HG03442 (cell line): ENCODE results near the gene SLIT3.

Source experiments
- ATAC-seq: cut with Tn5 transposase; IDR thresholded peaks from one replicate; pipeline ENCODE4 v1.9.1; 2021; ENCODE audit warnings: mild to moderate bottlenecking, moderate library complexity; ENCODE audit not compliant: unreplicated experiment

Gene SLIT3

GRCh38 chr5:168899673-168900072, 401.3 kb downstream of the SLIT3 start:
- ATAC-seq = no peak

DNA sequence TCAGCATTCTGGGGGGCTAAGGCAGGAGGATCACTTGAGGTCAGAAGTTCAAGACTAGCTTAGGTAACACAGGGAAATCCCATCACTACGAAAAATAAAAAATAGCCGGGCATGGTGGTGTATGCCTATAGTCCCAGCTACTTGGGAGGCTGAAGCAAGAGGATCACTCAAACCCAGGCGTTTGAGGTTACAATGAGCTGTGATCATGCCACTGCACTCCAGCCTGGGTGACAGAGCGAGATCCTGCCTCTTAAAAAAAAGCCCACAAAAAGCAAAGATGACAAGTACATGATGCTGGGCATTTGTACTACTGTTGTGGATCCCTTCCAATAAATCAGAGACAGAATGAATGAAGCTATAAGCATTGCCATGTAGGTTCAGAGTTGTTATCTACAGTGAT, 401.7 kb downstream of the SLIT3 start:
- ATAC-seq = no peak

- ATAC-seq = no peak
These were observed 402.6 kb downstream of the SLIT3 start for GRCh38 chr5:168898247-168898911.

DNA sequence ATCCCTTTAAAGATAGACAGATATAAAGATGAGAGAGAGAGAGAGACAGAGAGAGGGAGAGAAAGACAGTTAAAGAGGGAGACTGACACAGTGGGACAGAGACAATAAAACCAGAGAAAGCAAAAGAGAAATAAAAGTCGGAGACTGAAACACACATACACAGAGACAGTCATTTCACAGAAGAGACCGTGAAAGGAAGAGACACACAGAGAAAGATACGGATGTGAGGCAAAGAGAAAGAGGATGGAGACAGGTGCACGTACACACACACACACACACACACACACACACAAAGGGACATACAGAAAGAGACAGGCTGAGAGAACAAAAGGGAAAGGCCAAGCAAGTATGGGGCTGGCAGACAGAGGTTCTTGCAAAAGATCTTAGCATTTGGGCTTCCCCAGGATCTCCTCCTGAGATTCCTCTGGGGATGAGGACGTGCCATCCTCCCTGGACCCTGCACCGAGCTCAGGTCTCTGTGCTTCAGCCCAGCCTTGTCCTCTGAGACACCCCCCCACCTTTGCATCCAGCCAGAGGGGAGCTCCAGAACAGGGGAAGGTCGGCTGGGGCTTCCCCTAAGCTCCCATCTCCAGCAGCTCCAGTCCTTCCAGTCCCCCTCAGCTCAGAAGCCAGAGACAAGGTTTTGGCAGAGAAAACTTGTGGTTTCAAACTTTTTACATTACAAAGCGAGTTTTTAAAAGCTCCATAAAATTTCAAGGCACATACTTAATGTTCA, 403.4 kb downstream of the SLIT3 start:
- ATAC-seq = no peak

DNA sequence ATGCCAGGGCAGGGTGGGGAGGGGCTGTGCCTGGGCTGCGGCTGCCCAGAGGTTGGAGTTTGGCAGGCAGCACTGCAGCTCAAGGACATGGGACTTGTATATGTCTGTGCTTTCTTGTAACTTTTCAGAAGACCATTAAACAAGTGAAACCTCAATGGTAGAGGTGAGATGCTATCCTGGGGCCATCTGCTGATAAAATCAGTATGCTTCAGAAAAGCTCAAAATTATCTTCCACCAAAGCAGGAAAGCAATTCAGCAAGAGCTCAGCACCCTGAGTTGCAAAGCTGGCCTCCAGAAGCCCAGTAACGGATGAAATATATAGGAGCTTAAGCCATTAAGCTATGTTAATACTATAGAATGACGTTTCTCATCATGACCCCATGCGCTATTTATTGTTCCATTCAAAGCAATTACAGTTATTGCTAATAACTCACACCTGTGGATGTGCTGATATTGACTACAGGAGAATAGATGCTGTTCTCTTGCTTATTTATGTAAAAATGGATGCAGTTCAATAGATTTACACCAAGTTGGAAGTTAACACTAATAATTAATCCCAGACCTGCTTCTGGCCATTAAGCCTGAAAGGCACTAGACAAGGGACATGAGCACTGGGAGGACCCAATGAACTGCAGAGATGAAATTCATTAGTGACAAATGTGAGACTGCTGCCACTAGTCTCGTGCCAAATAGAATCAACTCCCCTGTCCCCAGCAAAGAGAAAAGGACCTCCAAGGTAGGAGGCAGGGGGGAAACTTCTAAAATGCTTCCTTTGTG, 405.5 kb downstream of the SLIT3 start:
- no peak for ATAC-seq

- no peak for ATAC-seq
These were observed 407.7 kb downstream of the SLIT3 start for GRCh38 chr5:168893283-168893682.

- ATAC-seq = no peak
These were observed 408.2 kb downstream of the SLIT3 start for GRCh38 chr5:168892618-168893186.

DNA sequence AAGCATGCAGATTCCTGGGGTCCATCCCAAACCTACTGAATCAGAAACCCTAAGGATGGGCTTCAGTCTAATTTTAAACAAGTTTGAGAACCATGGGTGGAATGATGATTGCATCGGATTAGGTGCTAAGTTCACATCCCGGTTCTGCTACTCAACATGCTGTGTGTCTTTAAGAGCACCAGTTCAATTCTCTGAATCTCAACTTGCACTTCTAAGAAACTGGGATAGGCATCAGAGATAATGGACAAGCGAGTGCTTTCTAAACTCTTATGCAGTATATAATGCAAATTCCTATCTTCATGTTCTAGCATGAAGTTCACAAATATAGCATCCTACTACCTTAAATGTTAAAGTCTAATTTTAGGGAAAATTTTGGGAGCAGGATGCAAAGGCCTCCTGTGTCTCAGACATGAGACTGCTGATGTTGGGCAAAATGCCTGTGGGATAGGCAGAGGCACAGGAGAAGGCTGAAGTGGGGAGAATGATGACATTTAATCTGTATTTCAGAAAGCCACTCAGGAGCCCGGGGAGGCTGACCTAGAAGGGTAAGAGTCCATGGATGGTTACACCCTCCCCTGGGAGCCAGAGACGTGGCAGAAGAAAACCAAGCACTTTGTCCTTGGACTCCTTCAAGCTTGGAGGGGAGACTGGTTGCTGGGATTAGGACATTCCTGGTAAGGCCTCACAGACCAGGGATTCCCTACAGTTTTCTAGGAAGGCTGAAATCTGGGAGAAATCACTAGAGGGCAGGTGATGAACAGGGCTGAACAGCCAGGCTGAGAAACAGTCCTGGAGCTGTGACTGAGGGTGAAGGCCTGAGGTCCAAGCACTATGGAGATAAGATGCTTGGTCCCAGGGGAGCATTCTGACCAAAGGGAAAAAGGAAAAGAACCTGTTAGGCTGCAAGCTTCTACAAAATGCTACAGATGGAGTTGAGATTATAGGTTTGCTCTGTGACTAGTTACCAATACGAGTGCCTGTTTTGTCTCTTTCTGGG, 409.8 kb downstream of the SLIT3 start:
- ATAC-seq = no peak

- no peak for ATAC-seq
These were observed 411.9 kb downstream of the SLIT3 start for GRCh38 chr5:168889039-168889438.

- ATAC-seq = no peak
These were observed 413.0 kb downstream of the SLIT3 start for GRCh38 chr5:168887931-168888330.

DNA sequence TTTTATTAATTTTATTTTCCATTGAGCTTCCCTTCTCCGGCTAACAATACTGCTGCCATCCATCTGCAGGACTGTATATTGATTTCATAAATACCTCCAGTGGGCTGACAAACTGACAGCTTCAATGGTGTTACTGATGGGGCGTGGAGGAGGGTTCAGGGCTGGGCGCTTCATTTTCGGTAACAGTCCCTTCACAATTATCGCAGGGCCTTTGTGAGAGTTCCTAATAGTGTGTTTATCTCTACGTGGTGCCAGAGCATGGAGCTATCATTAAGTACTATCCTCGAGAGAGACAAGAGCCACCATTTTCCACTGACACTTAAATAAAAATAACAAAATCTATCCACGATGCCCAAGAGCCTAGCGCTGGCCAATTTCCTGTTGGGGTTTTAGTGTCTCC, 414.8 kb downstream of the SLIT3 start:
- ATAC-seq = no peak

DNA sequence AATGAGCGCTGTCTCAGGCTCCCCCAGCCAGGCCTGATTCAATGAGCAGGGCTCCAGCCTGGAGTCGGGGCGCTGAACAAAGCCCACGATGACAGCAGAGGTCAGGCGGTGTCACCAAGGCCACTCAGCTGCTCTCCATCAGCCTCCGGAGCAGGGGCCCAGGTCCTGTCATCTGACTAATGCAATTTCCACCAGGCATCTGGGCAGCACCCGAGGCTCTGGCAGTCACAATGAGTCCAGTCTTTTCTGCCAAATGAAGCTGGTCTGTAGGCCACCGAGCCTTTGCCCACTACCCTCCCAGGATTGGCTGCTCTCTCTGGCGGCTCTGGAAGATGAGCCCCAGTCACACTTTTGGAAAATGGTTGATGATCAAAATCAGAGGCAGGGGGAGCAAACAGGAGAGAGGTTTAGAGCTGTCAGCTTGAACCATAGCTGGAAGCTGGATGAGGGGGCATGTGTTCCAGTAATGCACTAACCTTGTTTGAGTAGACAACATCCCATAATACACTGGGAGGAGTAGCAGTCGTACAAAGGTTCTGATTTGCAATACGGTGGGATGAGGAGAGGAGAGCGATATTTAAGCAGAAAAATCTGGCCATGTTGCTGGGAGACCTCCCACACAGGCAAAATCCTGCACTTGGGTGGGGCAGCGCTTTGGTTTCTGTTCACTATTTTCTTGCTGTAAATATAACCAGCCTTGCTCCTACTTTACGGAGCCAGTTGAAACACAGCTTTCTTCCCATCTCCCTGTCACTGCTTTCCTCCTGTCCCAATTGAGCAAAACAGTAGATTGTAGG, 415.4 kb downstream of the SLIT3 start:
- no peak for ATAC-seq

GRCh38 chr5:168883991-168884390, 416.9 kb downstream of the SLIT3 start:
- no peak for ATAC-seq

DNA sequence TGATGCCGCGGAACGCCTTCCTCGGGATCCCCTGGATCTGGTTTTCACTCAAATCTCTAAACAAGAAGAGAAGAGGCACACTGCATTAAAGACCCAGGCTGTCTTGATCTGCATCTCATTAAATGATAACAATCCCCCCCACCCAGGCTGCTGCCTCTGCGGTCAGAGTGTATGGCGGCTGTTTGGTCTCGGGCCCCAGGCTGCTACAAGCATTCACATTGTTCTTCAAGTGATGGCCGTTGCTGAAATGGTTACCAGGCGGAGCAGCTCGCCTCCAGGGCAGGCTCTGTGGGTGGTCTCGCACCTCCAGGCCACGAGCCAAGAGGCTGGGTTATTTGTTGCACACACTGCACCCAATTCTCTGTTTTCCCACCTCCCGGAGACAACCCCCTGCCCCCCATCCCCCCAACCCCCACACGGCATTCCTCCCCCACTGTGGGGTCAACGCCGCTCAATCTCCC, 417.6 kb downstream of the SLIT3 start:
- ATAC-seq = no peak

DNA sequence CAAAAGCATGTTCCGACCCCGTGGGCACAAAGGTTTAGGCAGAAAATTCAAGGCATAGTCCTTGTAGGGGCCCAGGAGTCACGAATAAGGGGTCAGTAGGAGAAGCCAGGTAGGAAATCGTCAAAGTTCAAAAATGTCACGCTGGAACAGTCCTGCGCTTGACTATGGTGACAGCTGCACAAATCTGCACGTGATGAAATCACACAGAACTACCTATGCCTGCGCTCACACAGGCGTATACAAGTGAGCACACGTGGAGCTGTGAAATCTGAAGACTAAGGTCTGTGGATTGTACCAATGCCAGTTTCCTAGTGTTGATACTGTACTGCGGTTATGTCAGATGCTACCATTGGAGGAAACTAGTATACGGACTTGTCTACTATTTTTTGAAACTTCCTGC, 418.7 kb downstream of the SLIT3 start:
- no peak for ATAC-seq

- ATAC-seq = no peak
These were observed 419.4 kb downstream of the SLIT3 start for GRCh38 chr5:168881427-168882149.

DNA sequence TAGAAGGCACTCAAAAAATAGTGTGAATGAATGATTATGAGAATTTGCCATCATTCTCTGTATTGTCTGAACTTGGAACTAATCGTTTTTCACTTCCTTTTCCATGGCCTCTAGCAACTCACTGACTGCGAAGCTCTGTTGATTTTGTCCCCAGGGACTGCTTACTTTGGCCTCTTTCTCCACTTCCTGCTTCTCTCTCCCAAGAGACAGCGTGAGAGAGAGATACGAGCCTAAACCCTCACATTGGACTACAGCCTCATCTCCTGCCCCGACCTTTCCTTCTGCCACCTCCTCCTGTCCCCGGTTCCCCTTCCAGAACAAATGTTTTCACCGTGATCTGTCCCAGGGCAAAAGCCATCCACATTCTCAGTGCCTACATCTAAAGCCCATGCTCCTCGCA, 421.0 kb downstream of the SLIT3 start:
- ATAC-seq = peak; percentile 91

DNA sequence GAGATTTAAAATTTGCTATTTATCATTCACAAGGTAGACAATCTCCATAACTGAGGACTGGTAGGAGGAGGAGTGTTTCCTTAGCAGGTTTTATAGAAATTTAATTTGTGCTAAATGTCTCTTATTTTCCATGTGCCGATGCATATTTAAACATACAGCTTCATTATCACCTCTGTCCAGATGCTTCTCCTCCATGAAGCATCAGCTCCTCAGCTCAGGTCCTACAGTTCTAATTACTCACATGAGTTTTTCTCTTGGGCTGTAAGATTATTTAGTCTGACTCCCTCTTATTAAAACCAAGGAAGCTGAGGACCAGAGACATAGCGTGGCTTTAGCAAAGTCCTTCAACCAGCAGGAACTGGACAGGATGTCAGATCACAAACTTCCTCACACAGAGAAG, 421.6 kb downstream of the SLIT3 start:
- no peak for ATAC-seq
